GM18868 (cell line): ENCODE results near the gene PPP2R2D.
A peak's percentile ranks its signal among the peaks of the same experiment; 100 is the strongest.

Experiments used
- ATAC-seq: cut with Tn5 transposase; IDR thresholded peaks from one replicate; pipeline ENCODE4 v1.9.1; 2021; ENCODE audit warnings: mild to moderate bottlenecking, moderate library complexity; ENCODE audit not compliant: unreplicated experiment

Gene PPP2R2D

GRCh38 chr10:131886237-131886636 is 14.6 kb upstream of the PPP2R2D start:
- ATAC-seq: no peak

GRCh38 chr10:131888186-131888604 is 12.6 kb upstream of the PPP2R2D start:
- ATAC-seq: no peak

- ATAC-seq: no peak
Measured at GRCh38 chr10:131889755-131890154, 11.1 kb upstream of the PPP2R2D start.

GRCh38 chr10:131890276-131891195 is 10.3 kb upstream of the PPP2R2D start:
- ATAC-seq: no peak

- no peak for ATAC-seq
Measured at GRCh38 chr10:131891196-131891928, 9.4 kb upstream of the PPP2R2D start.

GRCh38 chr10:131891929-131892805 is 8.6 kb upstream of the PPP2R2D start:
- ATAC-seq: no peak

GRCh38 chr10:131892806-131893675 is 7.8 kb upstream of the PPP2R2D start:
- no peak for ATAC-seq

- no peak for ATAC-seq
Measured at GRCh38 chr10:131895116-131895515, 5.7 kb upstream of the PPP2R2D start.

GRCh38 chr10:131896403-131896802 is 4.4 kb upstream of the PPP2R2D start:
- ATAC-seq: no peak

GRCh38 chr10:131897297-131897899 is 3.4 kb upstream of the PPP2R2D start:
- no peak for ATAC-seq

- no peak for ATAC-seq
Measured at GRCh38 chr10:131898061-131898460, 2.7 kb upstream of the PPP2R2D start.

GRCh38 chr10:131898713-131899112 is 2.1 kb upstream of the PPP2R2D start:
- no peak for ATAC-seq

GRCh38 chr10:131899116-131899690 is 1.6 kb upstream of the PPP2R2D start:
- no peak for ATAC-seq

GRCh38 chr10:131899695-131900349 is 986 bp upstream of the PPP2R2D start:
- no peak for ATAC-seq

GRCh38 chr10:131901181-131901829 is 497 bp downstream of the PPP2R2D start:
- peak; percentile 23 for ATAC-seq

- ATAC-seq: no peak
Measured at GRCh38 chr10:131902211-131902610, 1.4 kb downstream of the PPP2R2D start.

- no peak for ATAC-seq
Measured at GRCh38 chr10:131902691-131903090, 1.9 kb downstream of the PPP2R2D start.

- ATAC-seq: no peak
Measured at GRCh38 chr10:131905267-131905571, 4.4 kb downstream of the PPP2R2D start.
